Common myeloid progenitor, CD34-positive (primary cell): ENCODE results near the gene EARS2.
A peak's percentile ranks its signal among the peaks of the same experiment; 100 is the strongest.

Experiments
- CTCF ChIA-PET: fragments of 350-600 bp; sonication (Branson Sonifier 250); formaldehyde crosslinking; loops from one replicate; lab custom pipeline; 2021; ENCODE audit warnings: antibody characterized with exemption; lab: Charles Lee
- POLR2A ChIA-PET: fragments of 350-600 bp; sonication (Branson Sonifier 250); formaldehyde crosslinking; loops from one replicate; lab custom pipeline; 2021; ENCODE audit warnings: antibody characterized with exemption; lab: Charles Lee
- DNase-seq, 3 donors: peaks; one replicate each; pipeline versions ENCODE4 v3.0.0 to v3.0.0-alpha.2; 2013
- H3K27ac ChIP-seq, 2 experiments: 1 replicate in 1 of 2; 2 replicates in 1 of 2; pipeline ENCODE4 v1.7.0; 2013; ENCODE audit warnings: inconsistent platforms in 2 of 2, low read length in 2 of 2, mild to moderate bottlenecking in 2 of 2, low read depth in 1 of 2, moderate library complexity in 1 of 2; ENCODE audit not compliant: severe bottlenecking in 2 of 2, insufficient read depth in 1 of 2, poor library complexity in 1 of 2
- H3K27me3 ChIP-seq, 5 experiments: replicated peaks in 2 of 5; 1 replicate in 3 of 5; 2 replicates in 2 of 5; pipeline versions ENCODE4 v1.6.1 to v1.7.0; 2013; ENCODE audit warnings: low read length in 4 of 5, mild to moderate bottlenecking in 2 of 5, moderate library complexity in 2 of 5, inconsistent platforms in 1 of 5; ENCODE audit not compliant: insufficient read depth in 5 of 5, control insufficient read depth in 4 of 5
- H3K36me3 ChIP-seq, 4 experiments: 1 replicate in 2 of 4; 2 replicates in 2 of 4; pipeline versions ENCODE4 v1.6.1 to v1.7.0; 2013; ENCODE audit warnings: low read length in 3 of 4, control low read depth in 1 of 4, mild to moderate bottlenecking in 1 of 4; ENCODE audit not compliant: control insufficient read depth in 4 of 4, insufficient read depth in 4 of 4
- H3K4me1 ChIP-seq, 4 experiments: 1 replicate in 3 of 4; 2 replicates in 1 of 4; pipeline versions ENCODE4 v1.6.1 to v1.7.1; 2013; ENCODE audit warnings: low read length in 3 of 4, mild to moderate bottlenecking in 3 of 4, control low read depth in 1 of 4, inconsistent platforms in 1 of 4, moderate library complexity in 1 of 4; ENCODE audit not compliant: control insufficient read depth in 4 of 4, insufficient read depth in 4 of 4; ENCODE audit errors: control extremely low read depth in 1 of 4
- H3K4me3 ChIP-seq, 7 experiments: 1 replicate in 4 of 7; 2 replicates in 3 of 7; pipeline versions ENCODE4 v1.5.1 to v1.7.0; 2013; ENCODE audit warnings: mild to moderate bottlenecking in 7 of 7, low read length in 6 of 7, moderate library complexity in 6 of 7, inconsistent platforms in 2 of 7, low read depth in 2 of 7, control low read depth in 1 of 7; ENCODE audit not compliant: insufficient read depth in 4 of 7, control insufficient read depth in 1 of 7; ENCODE audit errors: extremely low read depth in 1 of 7
- H3K9me3 ChIP-seq, 5 experiments: 1 replicate in 4 of 5; 2 replicates in 1 of 5; pipeline versions ENCODE4 v1.6.1 to v1.7.1; 2013; ENCODE audit warnings: low read length in 4 of 5, mild to moderate bottlenecking in 2 of 5, inconsistent platforms in 1 of 5, low read depth in 1 of 5, moderate library complexity in 1 of 5; ENCODE audit not compliant: control insufficient read depth in 4 of 5, insufficient read depth in 2 of 5; ENCODE audit errors: control extremely low read depth in 1 of 5
- WGBS: methylation state at CpG from one replicate; pipeline ENCODE4 v1.1.5; 2013; ENCODE audit not compliant: insufficient coverage; 5-methylcytosine and 5-hydroxymethylcytosine counted together

Gene EARS2

GRCh38 chr16:23509441-23509754 is 47.8 kb downstream of the EARS2 start:
- CTCF ChIA-PET: interaction anchor here (1.4 to 1.6 kb wide), 2 partner anchors 36 to 75 kb away, joined by 3 to 4 read pairs; no protein-coding TSS in a partner anchor
- POLR2A ChIA-PET: no interaction called here
- Histone ChIP-seq H3K4me3 (peak overlapping the region in 6 of 7 experiments; percentile 57 to 87 (median 76)), H3K36me3 (peaks cover 0 to 13% (median 0%) of the 10 kb centered on the region in 4 experiments), H3K4me1 (peaks cover 11 to 28% (median 22%) of the 10 kb centered on the region in 4 experiments), H3K27ac (peak overlapping the region in 1 of 2 experiments; percentile 58), H3K27me3 (peaks cover 0 to 2% (median 0%) of the 10 kb centered on the region in 5 experiments), H3K9me3 (no peaks in the 10 kb centered on the region)
- peak in 1 of 3 donors; percentile 10 for DNase-seq
- WGBS: 0% methylated on average over 1 of the region's 5 CpGs

- Histone ChIP-seq H3K4me3 (peak overlapping the region in 6 of 7 experiments; percentile 57 to 87 (median 76)), H3K36me3 (peaks cover 0 to 18% (median 0%) of the 10 kb centered on the region in 4 experiments), H3K4me1 (peaks cover 11 to 29% (median 21%) of the 10 kb centered on the region in 4 experiments), H3K9me3 (no peaks in the 10 kb centered on the region), H3K27ac (peak overlapping the region in 1 of 2 experiments; percentile 58), H3K27me3 (peaks cover 0 to 2% (median 0%) of the 10 kb centered on the region in 5 experiments)
- 59% methylated on average over 21 of the region's 28 CpGs for WGBS
- CTCF ChIA-PET: interaction anchor here (1.4 to 1.6 kb wide), 2 partner anchors 36 to 74 kb away, joined by 3 to 4 read pairs; no protein-coding TSS in a partner anchor
- DNase-seq: peak in 1 of 3 donors; percentile 19
- POLR2A ChIA-PET: no interaction called here
Measured at GRCh38 chr16:23508589-23509440, 48.3 kb downstream of the EARS2 start.

GRCh38 chr16:23506606-23506994 is 50.5 kb downstream of the EARS2 start:
- Histone ChIP-seq H3K27ac (no peak overlapping the region), H3K27me3 (no peaks in the 10 kb centered on the region), H3K9me3 (no peaks in the 10 kb centered on the region), H3K4me3 (no peak overlapping the region), H3K4me1 (peaks cover 11 to 40% (median 24%) of the 10 kb centered on the region in 4 experiments), H3K36me3 (peaks cover 0 to 32% (median 0%) of the 10 kb centered on the region in 4 experiments)
- no peak for DNase-seq
- ChIA-PET POLR2A (no interaction called here), CTCF (interaction anchor here (0.8 to 1.2 kb wide), 2 partner anchors 12 to 71 kb away, joined by 3 read pairs; no protein-coding TSS in a partner anchor)
- WGBS: 100% methylated on average over 2 of the region's 8 CpGs

GRCh38 chr16:23505671-23506605 is 51.2 kb downstream of the EARS2 start:
- 90% methylated on average over 5 of the region's 7 CpGs for WGBS
- H3K9me3 ChIP-seq: no peaks in the 10 kb centered on the region
- DNase-seq: peak in 1 of 3 donors; percentile 13
- peaks cover 0 to 38% (median 0%) of the 10 kb centered on the region in 4 experiments for H3K36me3 ChIP-seq
- ChIA-PET CTCF (interaction anchor here (0.8 to 1.2 kb wide), 2 partner anchors 12 to 71 kb away, joined by 3 read pairs; no protein-coding TSS in a partner anchor), POLR2A (no interaction called here)
- no peak overlapping the region for H3K27ac ChIP-seq
- peaks cover 11 to 40% (median 23%) of the 10 kb centered on the region in 4 experiments for H3K4me1 ChIP-seq
- no peaks in the 10 kb centered on the region for H3K27me3 ChIP-seq
- H3K4me3 ChIP-seq: no peak overlapping the region

- peaks cover 11 to 40% (median 18%) of the 10 kb centered on the region in 4 experiments for H3K4me1 ChIP-seq
- DNase-seq: no peak
- H3K4me3 ChIP-seq: no peak overlapping the region
- H3K9me3 ChIP-seq: no peaks in the 10 kb centered on the region
- WGBS: 92% methylated on average over 9 of the region's 9 CpGs
- no peaks in the 10 kb centered on the region for H3K27me3 ChIP-seq
- H3K27ac ChIP-seq: no peak overlapping the region
- H3K36me3 ChIP-seq: peaks cover 0 to 39% (median 0%) of the 10 kb centered on the region in 4 experiments
- CTCF ChIA-PET: interaction anchor here (1.2 kb wide), 1 partner anchor 13 kb away, joined by 3 read pairs; no protein-coding TSS in a partner anchor
- POLR2A ChIA-PET: no interaction called here
Measured at GRCh38 chr16:23505180-23505665, 51.9 kb downstream of the EARS2 start.

- ChIA-PET POLR2A (no interaction called here), CTCF (no interaction called here)
- Histone ChIP-seq H3K36me3 (peaks cover 0 to 44% (median 0%) of the 10 kb centered on the region in 4 experiments), H3K27me3 (no peaks in the 10 kb centered on the region), H3K4me1 (peaks cover 10 to 40% (median 13%) of the 10 kb centered on the region in 4 experiments), H3K4me3 (no peak overlapping the region), H3K9me3 (no peaks in the 10 kb centered on the region), H3K27ac (no peak overlapping the region)
- no peak for DNase-seq
- WGBS: 90% methylated on average over 12 of the region's 13 CpGs
Measured at GRCh38 chr16:23504453-23505179, 52.5 kb downstream of the EARS2 start.
